Liver (tissue), 9 donors: ENCODE data around the gene KBTBD7. TPM values are rescaled to one million over a fixed set of nuclear protein-coding genes. Genes with fewer than 3 reads are reported as not detected.

ENCODE experiments used
- DNase-seq: peaks from one replicate; pipeline ENCODE4 v3.0.0-alpha.2; 2017; ENCODE audit warnings: low spot score
- H3K27ac ChIP-seq, 2 donors: one replicate each; pipeline ENCODE4 v1.7.0; 2013; ENCODE audit warnings: inconsistent platforms in 2 of 2, low read length in 2 of 2, control low read depth in 1 of 2, low read depth in 1 of 2, mild to moderate bottlenecking in 1 of 2
- H3K27me3 ChIP-seq, 4 donors: one replicate each; pipeline versions ENCODE4 v1.6.1 to v1.7.0; 2013; ENCODE audit warnings: low read length in 3 of 4, inconsistent platforms in 1 of 4, mild to moderate bottlenecking in 1 of 4, moderate library complexity in 1 of 4; ENCODE audit not compliant: control insufficient read depth in 4 of 4, insufficient read depth in 4 of 4
- H3K36me3 ChIP-seq, 4 donors: one replicate each; pipeline versions ENCODE4 v1.6.1 to v1.7.0; 2013; ENCODE audit warnings: low read length in 3 of 4, mild to moderate bottlenecking in 3 of 4, low read depth in 1 of 4, moderate library complexity in 1 of 4; ENCODE audit not compliant: control insufficient read depth in 4 of 4, insufficient read depth in 3 of 4
- H3K4me1 ChIP-seq, 4 donors: one replicate each; pipeline versions ENCODE4 v1.6.1 to v1.7.0; 2013; ENCODE audit warnings: low read length in 3 of 4, mild to moderate bottlenecking in 3 of 4, moderate library complexity in 1 of 4; ENCODE audit not compliant: control insufficient read depth in 4 of 4, insufficient read depth in 4 of 4
- H3K4me3 ChIP-seq, 3 donors: one replicate each; pipeline versions ENCODE4 v1.6.1 to v1.7.0; 2013; ENCODE audit warnings: low read length in 3 of 3, control low read depth in 1 of 3, low read depth in 1 of 3, mild to moderate bottlenecking in 1 of 3
- H3K9ac ChIP-seq, 2 donors: one replicate each; pipeline ENCODE4 v1.7.0; 2013; ENCODE audit warnings: low read length in 2 of 2, mild to moderate bottlenecking in 2 of 2, moderate library complexity in 2 of 2, control low read depth in 1 of 2, low read depth in 1 of 2
- H3K9me3 ChIP-seq, 4 donors: one replicate each; pipeline versions ENCODE4 v1.6.1 to v1.7.0; 2013; ENCODE audit warnings: low read length in 3 of 4; ENCODE audit not compliant: control insufficient read depth in 4 of 4
- EGR1 ChIP-seq, 2 donors: IDR thresholded peaks; 2 replicates each; pipeline ENCODE4 v1.6.1; 2016 to 2018; ENCODE audit warnings: antibody characterized with exemption in 2 of 2, low read depth in 2 of 2
- FOXA1 ChIP-seq: IDR thresholded peaks from 2 replicates; pipeline ENCODE4 v1.6.1; 2016; ENCODE audit warnings: antibody characterized with exemption
- FOXA2 ChIP-seq: IDR thresholded peaks from 2 replicates; pipeline ENCODE4 v1.6.1; 2016; ENCODE audit warnings: antibody characterized with exemption
- GABPA ChIP-seq, 2 donors: IDR thresholded peaks in 1 of 2; conservative IDR thresholded peaks in 1 of 2; 2 replicates each; pipeline ENCODE4 v1.6.1; 2016; ENCODE audit warnings: antibody characterized with exemption in 2 of 2, mild to moderate bottlenecking in 1 of 2, moderate library complexity in 1 of 2
- HNF4A ChIP-seq, 2 donors: conservative IDR thresholded peaks; 2 replicates each; pipeline ENCODE4 v1.6.1; 2016; ENCODE audit warnings: antibody characterized with exemption in 2 of 2, mild to moderate bottlenecking in 2 of 2
- HNF4G ChIP-seq: IDR thresholded peaks from 2 replicates; pipeline ENCODE4 v1.6.1; 2016; ENCODE audit warnings: antibody characterized with exemption
- JUND ChIP-seq, 2 donors: IDR thresholded peaks; 2 replicates each; pipeline ENCODE4 v1.6.1; 2016; ENCODE audit warnings: antibody characterized with exemption in 2 of 2
- NR2F2 ChIP-seq: IDR thresholded peaks from 2 replicates; pipeline ENCODE4 v1.6.1; 2016; ENCODE audit warnings: antibody characterized with exemption
- RAD21 ChIP-seq, 2 donors: IDR thresholded peaks; 2 replicates each; pipeline ENCODE4 v1.6.1; 2016; ENCODE audit warnings: antibody characterized with exemption in 2 of 2, mild to moderate bottlenecking in 2 of 2
- RXRA ChIP-seq, 2 donors: IDR thresholded peaks; 2 replicates each; pipeline ENCODE4 v1.6.1; 2017 to 2018; ENCODE audit warnings: antibody characterized with exemption in 2 of 2, mild to moderate bottlenecking in 1 of 2
- SP1 ChIP-seq: IDR thresholded peaks from 2 replicates; pipeline ENCODE4 v1.6.1; 2018; ENCODE audit warnings: antibody characterized with exemption, mild to moderate bottlenecking
- TAF1 ChIP-seq: conservative IDR thresholded peaks from 2 replicates; pipeline ENCODE4 v1.6.1; 2016; ENCODE audit warnings: antibody characterized with exemption, mild to moderate bottlenecking
- YY1 ChIP-seq: IDR thresholded peaks from 2 replicates; pipeline ENCODE4 v1.6.1; 2016; ENCODE audit warnings: antibody characterized with exemption, mild to moderate bottlenecking
- WGBS: extraction: QIAGEN DNeasy Blood & Tissue Kit; methylation state at CpG from one replicate; pipeline ENCODE4 v1.1.7; 2013; 5-methylcytosine and 5-hydroxymethylcytosine counted together
- polyA plus RNA-seq, 2 donors: library from polyadenylated mRNA; stranded (reverse) in 1 of 2; unstranded in 1 of 2; fragments of 200-250 nt in 1 of 2; fragments of >200 nt in 1 of 2; fragmentation: Nextera tagmentation in 1 of 2; extraction: Ambion mirVana in 1 of 2; gene quantifications; one replicate each; pipeline versions ENCODE4 v1.2.1 to v1.2.3, GENCODE V29; 2013 to 2015
- total RNA-seq, 2 donors: library from RNA; depleted of rRNA; stranded (reverse); fragments of >200 nt; gene quantifications; one replicate each; pipeline ENCODE4 v1.2.3, GENCODE V29; 2014
- TF ChIP-seq, protein P1 (sequence below): IDR thresholded peaks from 2 replicates; pipeline ENCODE4 v1.6.1; 2016; ENCODE audit warnings: antibody characterized with exemption
- TF ChIP-seq, protein P2 (sequence below): IDR thresholded peaks from 2 replicates; pipeline ENCODE4 v1.6.1; 2016; ENCODE audit warnings: antibody characterized with exemption
- TF ChIP-seq, protein P3 (sequence below): IDR thresholded peaks from 2 replicates; pipeline ENCODE4 v1.6.1; 2016; ENCODE audit warnings: antibody characterized with exemption
- TF ChIP-seq, protein P4 (sequence below): fragments of 150-350 bp; IDR thresholded peaks from 2 replicates; pipeline ENCODE4 v1.5.1; 2017; ENCODE audit warnings: improper control_type of control experiment, low read depth, low read length; ENCODE audit not compliant: missing input control
- donor health status: healthy.
- donor health status: healthy.
- donor health status: healthy.
- donor health status: healthy.
- donor health status: healthy.

The KBTBD7 gene
- total and polyA plus RNA-seq, 4 donors: 3.3 to 10.1 (median 6.9) TPM

DNA sequence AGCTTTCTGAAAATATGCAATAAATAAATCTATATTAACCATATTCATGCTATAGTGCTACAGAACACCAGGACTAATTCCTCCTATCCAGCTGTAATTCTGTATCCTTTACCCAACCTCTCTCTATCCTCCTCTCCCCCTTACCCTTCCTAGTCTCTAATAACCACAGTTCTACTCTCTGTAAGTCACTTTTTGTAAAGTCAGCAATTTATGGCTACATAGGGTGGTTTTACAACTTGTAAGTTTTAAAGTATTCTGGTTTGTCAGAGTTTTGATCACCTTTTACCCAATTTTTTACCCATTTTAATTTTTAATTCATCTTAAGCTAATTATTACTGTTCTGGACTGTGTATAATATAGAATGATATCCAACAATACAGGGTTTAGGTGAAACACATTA, 35.0 kb upstream of the KBTBD7 start:
- H3K36me3 ChIP-seq: peaks cover 0 to 10% (median 5%) of the 10 kb centered on the region in 4 donors
- no peak overlapping the region for H3K4me3 ChIP-seq
- H3K9me3 ChIP-seq: no peaks in the 10 kb centered on the region
- no peak overlapping the region for H3K9ac ChIP-seq
- peaks cover 1 to 9% (median 7%) of the 10 kb centered on the region in 4 donors for H3K4me1 ChIP-seq
- no peak for DNase-seq
- H3K27me3 ChIP-seq: no peaks in the 10 kb centered on the region
- no peak overlapping the region for H3K27ac ChIP-seq
- TF ChIP-seq SP1 (no peak), TAF1 (no peak), RAD21 (IDR thresholded peaks at IDR 0.05) (no peak), FOXA1 (no peak), NR2F2 (no peak), FOXA2 (no peak), EGR1 (IDR thresholded peaks at IDR 0.05; ENCODE audit: low read depth in 2 of 2) (no peak), GABPA (IDR thresholded peaks at IDR 0.05 in 1 of 2, conservative IDR thresholded peaks at IDR 0.05 in 1 of 2) (no peak), RXRA (IDR thresholded peaks at IDR 0.05) (no peak), JUND (IDR thresholded peaks at IDR 0.05) (no peak), YY1 (no peak), HNF4G (no peak), HNF4A (conservative IDR thresholded peaks at IDR 0.05) (no peak)
- TF ChIP-seq, protein P1, sequence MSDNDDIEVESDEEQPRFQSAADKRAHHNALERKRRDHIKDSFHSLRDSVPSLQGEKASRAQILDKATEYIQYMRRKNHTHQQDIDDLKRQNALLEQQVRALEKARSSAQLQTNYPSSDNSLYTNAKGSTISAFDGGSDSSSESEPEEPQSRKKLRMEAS: no peak
- TF ChIP-seq, protein P2, sequence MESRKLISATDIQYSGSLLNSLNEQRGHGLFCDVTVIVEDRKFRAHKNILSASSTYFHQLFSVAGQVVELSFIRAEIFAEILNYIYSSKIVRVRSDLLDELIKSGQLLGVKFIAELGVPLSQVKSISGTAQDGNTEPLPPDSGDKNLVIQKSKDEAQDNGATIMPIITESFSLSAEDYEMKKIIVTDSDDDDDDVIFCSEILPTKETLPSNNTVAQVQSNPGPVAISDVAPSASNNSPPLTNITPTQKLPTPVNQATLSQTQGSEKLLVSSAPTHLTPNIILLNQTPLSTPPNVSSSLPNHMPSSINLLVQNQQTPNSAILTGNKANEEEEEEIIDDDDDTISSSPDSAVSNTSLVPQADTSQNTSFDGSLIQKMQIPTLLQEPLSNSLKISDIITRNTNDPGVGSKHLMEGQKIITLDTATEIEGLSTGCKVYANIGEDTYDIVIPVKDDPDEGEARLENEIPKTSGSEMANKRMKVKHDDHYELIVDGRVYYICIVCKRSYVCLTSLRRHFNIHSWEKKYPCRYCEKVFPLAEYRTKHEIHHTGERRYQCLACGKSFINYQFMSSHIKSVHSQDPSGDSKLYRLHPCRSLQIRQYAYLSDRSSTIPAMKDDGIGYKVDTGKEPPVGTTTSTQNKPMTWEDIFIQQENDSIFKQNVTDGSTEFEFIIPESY: no peak
- TF ChIP-seq, protein P3, sequence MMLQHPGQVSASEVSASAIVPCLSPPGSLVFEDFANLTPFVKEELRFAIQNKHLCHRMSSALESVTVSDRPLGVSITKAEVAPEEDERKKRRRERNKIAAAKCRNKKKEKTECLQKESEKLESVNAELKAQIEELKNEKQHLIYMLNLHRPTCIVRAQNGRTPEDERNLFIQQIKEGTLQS: no peak
- TF ChIP-seq, protein P4, sequence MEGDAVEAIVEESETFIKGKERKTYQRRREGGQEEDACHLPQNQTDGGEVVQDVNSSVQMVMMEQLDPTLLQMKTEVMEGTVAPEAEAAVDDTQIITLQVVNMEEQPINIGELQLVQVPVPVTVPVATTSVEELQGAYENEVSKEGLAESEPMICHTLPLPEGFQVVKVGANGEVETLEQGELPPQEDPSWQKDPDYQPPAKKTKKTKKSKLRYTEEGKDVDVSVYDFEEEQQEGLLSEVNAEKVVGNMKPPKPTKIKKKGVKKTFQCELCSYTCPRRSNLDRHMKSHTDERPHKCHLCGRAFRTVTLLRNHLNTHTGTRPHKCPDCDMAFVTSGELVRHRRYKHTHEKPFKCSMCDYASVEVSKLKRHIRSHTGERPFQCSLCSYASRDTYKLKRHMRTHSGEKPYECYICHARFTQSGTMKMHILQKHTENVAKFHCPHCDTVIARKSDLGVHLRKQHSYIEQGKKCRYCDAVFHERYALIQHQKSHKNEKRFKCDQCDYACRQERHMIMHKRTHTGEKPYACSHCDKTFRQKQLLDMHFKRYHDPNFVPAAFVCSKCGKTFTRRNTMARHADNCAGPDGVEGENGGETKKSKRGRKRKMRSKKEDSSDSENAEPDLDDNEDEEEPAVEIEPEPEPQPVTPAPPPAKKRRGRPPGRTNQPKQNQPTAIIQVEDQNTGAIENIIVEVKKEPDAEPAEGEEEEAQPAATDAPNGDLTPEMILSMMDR: no peak

DNA sequence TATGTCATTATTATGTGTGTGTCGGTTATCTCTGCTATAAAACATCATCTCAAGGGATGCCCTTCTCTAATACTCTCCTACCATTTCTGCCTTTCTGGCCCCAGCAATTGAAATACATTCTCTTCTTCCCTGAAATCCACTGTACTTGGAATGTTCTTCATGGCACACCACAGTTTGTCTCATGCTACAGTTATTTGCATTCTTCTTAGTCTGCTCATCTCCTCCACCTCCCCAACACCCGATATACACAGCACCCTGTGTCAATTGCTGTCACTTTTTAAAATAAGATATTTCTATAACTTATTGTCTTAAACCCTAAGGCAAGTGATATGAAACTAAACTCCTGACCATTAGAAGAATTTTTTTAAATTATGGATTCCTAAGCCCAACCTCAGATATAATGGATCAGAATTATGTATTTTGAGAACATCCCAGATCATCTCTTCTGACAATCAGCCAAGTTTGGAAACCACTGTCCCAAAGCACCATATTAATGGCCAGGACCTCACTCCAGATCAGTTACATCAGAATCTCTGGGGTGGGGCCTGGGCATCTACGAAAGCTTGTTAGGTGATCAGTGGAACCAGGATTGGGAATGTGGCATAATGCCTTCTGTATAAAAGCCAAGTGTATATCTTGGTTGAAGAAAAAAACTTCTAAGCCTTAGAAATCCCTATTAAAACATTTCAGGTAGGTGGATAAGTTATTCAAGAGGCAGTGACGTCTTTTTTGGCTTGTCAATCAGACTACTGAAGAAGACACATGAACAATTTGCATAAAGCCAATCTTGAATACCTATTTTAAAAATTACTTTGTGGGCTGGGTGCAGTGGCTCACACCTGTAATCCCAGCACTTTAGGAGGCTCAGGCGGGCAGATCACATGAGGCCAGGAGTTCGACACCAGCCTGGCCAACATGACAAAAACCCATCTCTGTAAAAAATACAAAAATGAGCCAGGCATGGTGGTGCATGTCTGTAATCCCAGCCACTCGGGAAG, 30.0 kb upstream of the KBTBD7 start:
- no peak overlapping the region for H3K4me3 ChIP-seq
- no peak overlapping the region for H3K27ac ChIP-seq
- no peaks in the 10 kb centered on the region for H3K4me1 ChIP-seq
- no peak for DNase-seq
- peaks cover 3 to 11% (median 6%) of the 10 kb centered on the region in 4 donors for H3K36me3 ChIP-seq
- no peaks in the 10 kb centered on the region for H3K9me3 ChIP-seq
- no peaks in the 10 kb centered on the region for H3K27me3 ChIP-seq
- WGBS: 81% methylated on average over 7 of the region's 7 CpGs
- H3K9ac ChIP-seq: no peak overlapping the region
- no peak for TF ChIP-seq SP1
- TF ChIP-seq EGR1 (IDR thresholded peaks at IDR 0.05; ENCODE audit: low read depth in 2 of 2): no peak
- no peak for TF ChIP-seq YY1
- TF ChIP-seq JUND (IDR thresholded peaks at IDR 0.05): no peak
- no peak for TF ChIP-seq TAF1
- TF ChIP-seq GABPA (IDR thresholded peaks at IDR 0.05 in 1 of 2, conservative IDR thresholded peaks at IDR 0.05 in 1 of 2): no peak
- no peak for TF ChIP-seq HNF4G
- TF ChIP-seq, protein P3: no peak
- no peak for TF ChIP-seq FOXA1
- TF ChIP-seq, protein P2: no peak
- no peak for TF ChIP-seq NR2F2
- TF ChIP-seq RXRA (IDR thresholded peaks at IDR 0.05): no peak
- TF ChIP-seq, protein P4: no peak
- TF ChIP-seq FOXA2: no peak
